KBM-7 (cell line): ENCODE measurements around the gene PLPP2.
A peak's percentile ranks its signal among the peaks of the same experiment; 100 is the strongest.
"Not testable (repeated sequence)": the region's sequence is repeated elsewhere in the genome, so short reads cannot be mapped to it uniquely, and the experiment has no call there.

Experiments used
- DNase-seq: peaks from one replicate; pipeline ENCODE4 v3.0.0-alpha.2; 2015
- in situ Hi-C: fragments of 300-500 bp; cut with MboI; formaldehyde crosslinking; loops from 2 replicates; pipeline ENCODE4 v1.14.3; 2020; ENCODE audit warnings: low sequenced_read_pairs, low pct_unique_long_range_greater_than_20kb, mixed read lengths

The PLPP2 gene

DNA sequence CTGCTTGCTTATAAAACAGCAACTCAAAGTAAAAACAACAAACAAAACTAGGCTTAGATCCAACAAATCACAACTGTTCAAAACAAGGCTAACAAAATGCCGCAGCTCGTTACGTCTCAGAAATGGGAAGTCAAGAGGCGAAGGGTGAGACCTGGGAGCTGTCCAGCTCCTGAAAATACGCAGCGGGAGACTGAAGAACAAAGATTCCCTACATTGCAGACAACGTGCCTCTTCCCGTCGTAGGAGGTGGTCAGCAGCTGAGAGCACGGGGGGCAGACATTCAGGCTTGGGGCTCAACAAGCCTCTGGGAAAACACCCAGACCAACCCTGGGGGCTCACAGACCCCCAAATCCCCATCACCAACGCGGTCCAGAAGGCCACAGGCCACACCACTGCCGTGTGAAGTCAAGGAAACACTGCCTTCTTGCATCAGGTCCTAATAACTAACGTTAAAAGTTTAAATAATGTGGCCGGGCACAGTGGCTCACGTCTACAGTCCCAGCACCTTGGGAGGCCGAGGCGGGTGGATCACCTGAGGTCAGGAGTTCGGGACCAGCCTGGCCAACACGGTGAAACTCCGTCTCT lies 13.5 kb downstream of the PLPP2 start:
- peak; percentile 61 for DNase-seq
- in situ Hi-C loops, result no loop called here

DNA sequence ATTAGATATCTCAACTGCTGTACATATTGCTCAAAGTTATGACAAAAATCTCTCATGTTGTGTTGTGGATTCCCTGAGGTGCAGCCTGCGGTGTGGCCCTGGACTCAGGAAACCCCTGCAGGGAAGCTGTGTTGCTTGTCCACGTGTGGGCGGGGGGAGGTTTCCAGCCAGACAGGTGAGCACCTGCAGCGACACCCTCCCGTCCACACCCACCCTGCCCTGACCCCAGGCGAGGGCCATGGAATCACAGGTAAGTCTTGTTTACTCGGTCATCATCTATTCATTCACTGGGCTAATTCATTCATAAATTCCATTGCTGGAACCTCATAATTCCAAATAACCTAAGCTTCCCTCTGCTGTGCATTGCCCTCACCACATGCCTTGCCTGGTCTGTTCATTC lies 14.1 kb downstream of the PLPP2 start:
- DNase-seq, result no peak
- in situ Hi-C loops, result no loop called here

DNA sequence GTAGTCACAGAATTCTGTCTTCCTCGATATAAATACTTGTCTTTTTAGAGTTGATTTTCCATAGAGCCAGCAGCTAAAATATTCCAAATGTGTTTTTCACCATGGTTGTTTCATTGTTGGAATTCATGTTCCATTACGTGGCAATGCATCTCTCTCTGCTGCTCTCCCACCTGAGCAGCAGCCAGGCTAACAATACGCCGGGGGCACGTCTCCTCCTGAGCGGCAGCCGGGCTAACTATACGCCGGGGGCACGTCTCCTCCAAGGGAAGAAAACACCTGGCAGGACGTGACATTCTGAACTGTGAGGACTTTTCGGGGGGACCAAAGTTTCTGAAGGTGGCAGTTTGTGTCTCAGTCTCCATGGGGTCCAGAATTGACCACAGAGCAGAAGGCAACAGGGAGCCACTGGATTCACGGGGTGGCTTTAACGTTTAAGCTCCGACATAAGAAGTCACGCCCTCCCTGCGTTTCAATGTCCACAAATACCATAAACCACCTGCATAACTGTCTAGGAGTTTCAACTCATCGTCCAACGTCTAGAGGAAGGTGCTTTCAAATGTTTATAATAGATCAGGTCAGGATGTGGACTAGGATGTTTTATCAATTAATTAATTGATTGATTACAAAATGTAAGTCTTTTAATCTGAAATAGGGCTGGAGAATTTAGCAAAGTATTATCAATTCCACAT lies 15.1 kb downstream of the PLPP2 start:
- in situ Hi-C loops, result no loop called here

DNA sequence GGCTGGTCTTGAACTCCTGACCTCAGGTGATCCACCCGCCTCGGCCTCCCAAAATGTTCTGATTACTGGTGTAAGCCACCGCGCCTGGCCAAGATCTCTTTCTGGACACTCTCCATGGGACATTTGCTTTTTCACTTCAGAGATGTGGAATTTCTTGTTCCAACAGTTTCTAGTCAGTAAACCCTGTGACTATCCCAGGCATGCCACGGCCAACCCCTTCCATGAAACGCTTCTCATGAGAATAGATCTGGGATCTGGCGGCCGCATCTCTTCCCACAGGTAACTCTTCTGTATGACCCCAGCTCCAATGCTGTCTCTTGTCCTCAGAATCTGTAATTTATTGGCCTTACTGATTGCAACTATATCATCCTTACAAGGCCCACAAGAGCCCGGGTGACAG lies 16.2 kb downstream of the PLPP2 start:
- in situ Hi-C loops, result no loop called here
- no peak for DNase-seq

More for the DNA sequence above, 15.1 kb downstream of the PLPP2 start:
- DNase-seq, result no peak

DNA sequence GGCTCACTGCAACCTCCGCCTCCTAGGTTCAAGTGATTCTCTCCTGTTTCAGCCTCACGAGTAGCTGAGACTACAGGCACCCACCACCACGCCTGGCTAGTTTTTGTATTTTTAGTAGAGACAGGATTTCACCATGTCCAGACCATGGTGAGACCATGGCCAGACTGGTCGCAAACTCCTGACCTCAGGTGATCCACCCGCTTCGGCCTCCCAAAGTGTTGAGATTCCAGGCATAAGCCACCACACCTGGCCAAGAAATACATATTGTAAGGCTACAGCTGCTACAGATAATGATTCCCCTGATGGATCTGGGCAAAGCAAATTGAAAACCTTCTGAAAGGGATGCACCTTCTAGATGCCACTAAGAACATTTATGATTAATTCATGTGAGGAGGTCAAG lies 17.8 kb downstream of the PLPP2 start:
- in situ Hi-C loops, result no loop called here

DNA sequence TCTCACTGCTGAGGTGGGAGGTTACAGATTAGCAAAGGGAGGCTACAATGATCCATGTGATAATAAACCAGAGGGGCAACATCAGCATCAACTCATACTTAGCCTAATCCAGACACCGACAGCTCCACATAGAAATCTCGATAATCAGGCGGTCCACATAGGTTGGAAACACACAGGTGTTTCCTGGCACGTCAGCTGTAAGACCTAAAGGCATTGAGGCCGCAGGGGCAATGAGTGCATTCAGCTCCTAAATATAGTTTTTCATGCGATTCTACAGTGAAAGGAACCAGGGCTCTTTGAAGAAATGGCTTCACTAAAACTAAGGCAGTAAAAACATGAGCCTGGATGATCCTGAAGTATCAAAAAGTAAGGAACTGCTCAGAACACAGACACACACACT lies 19.3 kb downstream of the PLPP2 start:
- no peak for DNase-seq
- in situ Hi-C loops, result no loop called here

More for the DNA sequence above, 17.8 kb downstream of the PLPP2 start:
- no peak for DNase-seq

DNA sequence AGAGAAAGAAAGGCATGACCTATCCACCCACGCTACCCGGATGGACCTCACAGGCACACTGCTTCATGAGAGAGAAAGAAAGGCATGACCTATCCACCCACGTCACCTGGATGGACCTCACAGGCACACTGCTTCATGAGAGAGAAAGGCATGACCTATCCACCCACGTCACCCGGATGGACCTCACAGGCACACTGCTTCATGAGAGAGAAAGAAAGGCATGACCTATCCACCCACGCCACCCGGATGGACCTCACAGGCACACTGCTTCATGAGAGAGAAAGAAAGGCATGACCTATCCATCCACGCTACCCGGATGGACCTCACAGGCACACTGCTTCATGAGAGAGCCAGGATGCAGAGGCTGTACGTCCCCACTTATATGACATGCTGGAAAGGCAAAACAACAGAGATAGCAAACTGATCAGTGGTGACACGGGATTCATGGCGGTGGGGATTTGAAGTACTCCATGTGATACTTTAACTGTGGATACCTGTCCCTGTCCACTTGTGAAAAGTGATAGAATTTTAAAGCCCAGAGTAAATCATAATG lies 20.4 kb downstream of the PLPP2 start:
- in situ Hi-C loops, DNase-seq: not testable (repeated sequence)

DNA sequence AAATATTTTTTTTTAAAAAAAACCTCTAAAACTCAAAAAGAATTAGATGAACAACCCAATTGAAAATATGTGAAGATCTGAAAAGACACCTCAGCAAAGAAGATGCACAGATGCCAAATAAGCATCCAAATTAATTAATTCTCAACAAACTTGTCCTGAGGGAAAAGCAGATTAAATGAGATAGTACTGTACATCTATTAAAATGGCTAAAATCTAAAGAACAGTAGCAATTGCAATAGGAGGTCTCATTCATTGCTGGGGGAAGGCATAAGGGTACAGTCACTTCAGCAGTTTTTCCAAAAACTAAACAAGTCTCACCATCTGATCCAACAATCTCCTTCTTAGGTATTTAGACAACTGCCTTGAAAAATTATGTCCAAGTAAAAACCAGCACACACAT lies 22.0 kb downstream of the PLPP2 start:
- in situ Hi-C loops, result no loop called here
- DNase-seq, result no peak

DNA sequence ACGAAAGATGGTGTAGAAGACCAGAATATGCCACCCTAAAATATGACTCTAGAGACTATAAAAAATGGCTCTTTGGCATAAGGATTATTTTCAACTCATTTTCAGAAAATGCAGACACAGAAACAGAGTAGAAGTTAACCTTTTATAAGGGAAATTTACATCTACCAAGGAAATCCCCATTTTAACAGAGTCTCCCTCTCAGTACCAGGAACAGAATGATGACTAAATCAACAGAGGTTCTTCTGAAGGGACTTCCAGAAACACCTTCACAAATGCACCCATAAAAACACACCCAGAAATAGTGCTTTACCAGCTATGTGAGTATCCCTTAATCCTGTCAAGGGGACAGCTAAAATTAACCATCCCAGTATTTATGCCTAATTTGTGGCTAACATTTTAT lies 29.1 kb downstream of the PLPP2 start:
- DNase-seq, result no peak
- in situ Hi-C loops, result no loop called here

DNA sequence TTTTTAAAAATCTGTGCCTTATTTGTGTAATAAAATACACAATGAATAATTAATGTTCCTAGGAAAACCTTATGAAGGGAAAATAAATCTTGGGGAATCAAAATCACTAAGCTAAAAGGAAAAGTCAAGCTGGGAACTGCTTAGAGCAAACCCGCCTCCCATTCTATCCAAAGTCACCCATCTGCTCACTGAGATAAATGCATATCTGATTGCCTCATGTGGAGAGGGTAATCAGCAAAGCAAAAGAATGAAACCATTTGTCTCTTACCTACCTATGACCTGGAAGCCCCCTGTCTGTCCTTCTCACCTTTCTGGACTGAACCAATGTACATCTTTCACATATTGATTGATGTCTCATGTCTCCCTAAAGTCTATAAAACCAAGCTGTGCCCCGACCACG lies 34.4 kb downstream of the PLPP2 start:
- DNase-seq, in situ Hi-C loops: not testable (repeated sequence)

DNA sequence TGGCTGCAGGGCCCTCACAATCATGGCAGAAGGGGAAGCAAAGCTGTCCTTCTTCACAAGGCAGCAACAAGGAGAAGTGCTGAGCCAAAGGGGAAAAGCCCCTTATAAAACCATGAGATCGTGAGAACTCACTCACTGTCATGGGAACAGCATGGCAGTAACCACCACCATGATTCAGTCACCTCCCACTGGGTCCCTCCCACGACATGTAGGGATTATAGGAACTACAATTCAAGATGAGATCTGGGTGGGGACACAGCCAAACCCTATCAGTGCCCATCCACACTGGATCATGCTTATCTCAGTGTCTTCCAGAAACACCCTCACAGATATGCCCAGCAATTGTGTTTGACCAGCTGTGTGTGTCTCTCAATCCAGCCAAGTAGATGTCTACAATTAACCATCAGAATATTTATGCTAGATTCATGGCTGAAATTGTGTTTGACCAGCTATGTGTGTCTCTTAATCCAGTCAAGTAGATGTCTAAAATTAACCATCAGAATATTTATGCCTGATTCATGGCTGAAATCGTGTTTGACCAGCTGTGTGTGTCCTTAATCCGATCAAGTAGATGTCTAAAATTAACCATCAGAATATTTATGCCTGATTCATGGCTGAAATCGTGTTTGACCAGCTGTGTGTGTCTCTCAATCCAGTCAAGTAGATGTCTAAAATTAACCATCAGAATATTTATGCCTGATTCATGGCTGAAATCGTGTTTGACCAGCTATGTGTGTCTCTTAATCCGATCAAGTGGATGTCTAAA lies 38.6 kb downstream of the PLPP2 start:
- DNase-seq, result not testable (repeated sequence)

DNA sequence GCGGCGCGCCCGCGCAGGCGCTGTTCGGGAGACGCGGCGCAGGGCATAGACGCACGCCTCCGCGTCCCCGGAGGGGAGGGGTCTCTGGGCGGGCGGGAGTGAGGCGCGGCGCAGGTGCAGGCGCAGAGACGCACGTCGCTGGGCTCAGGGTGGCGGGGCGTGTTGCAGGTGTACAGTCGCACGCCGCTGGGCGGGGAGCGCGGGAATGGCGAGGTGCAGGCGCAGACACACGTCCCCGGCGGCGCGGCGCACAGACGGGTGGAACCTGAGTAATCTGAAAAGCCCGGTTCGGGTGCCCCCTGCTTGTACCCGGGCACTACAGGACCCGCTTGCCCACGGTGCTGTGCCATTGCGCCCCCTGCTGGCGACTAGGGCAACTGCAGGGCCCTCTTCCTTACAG lies 44.7 kb downstream of the PLPP2 start:
- DNase-seq, result no peak
- in situ Hi-C loops, result no loop called here

More for the DNA sequence above, 38.6 kb downstream of the PLPP2 start:
- in situ Hi-C loops, result not testable (repeated sequence)

DNA sequence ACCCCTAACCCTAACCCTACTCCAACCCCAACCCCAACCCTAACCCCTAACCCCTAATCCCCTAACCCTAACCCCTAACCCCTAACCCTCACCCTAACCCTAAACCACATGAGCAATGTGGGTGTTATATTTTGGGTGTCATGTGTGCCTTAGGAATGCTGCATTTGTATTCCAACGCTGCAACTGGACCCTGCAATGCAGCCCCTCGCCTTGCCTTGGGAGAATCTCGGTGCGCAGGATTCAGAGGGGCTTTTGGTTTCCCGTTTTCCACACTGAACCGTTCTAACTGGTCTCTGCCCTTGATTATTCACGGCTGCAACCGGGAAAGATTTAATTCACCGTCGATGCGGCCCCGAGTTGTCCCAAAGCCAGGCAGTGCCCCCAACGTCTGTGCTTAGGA lies 45.3 kb downstream of the PLPP2 start:
- in situ Hi-C loops, DNase-seq: not testable (repeated sequence)

DNA sequence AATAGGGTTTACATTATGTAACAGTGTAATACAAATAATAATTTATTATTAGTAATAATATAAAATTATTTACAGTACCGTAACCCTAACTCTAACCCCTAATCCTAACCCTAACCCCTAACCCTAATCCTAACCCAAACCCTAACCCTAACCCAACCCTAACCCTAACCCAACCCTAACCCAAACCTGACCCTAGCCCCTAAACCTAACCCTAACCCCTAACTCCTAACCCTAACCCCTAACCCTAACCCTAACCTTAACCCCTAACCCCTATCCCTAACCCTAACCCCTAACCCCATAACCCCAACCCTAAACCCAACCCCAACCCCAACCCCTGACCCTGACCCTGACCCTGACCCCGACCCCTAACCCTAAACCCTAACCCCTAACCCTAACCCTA lies 45.7 kb downstream of the PLPP2 start:
- in situ Hi-C loops, result no loop called here

More for the DNA sequence above, 45.7 kb downstream of the PLPP2 start:
- DNase-seq, result no peak
